ENCODE data around the gene NBEA.

Gene NBEA

GRCh38 chr13:35514801-35515502, 572.9 kb downstream of the NBEA start:
- no peak for TF ChIP-seq CTCF (IDR thresholded peaks at IDR 0.05)

GRCh38 chr13:35518337-35518946, 576.4 kb downstream of the NBEA start:
- TF ChIP-seq CTCF (IDR thresholded peaks at IDR 0.05), result no peak

GRCh38 chr13:35524171-35524570, 582.1 kb downstream of the NBEA start:
- no peak for TF ChIP-seq CTCF (IDR thresholded peaks at IDR 0.05)

GRCh38 chr13:35526577-35526976, 584.5 kb downstream of the NBEA start:
- no peak for TF ChIP-seq CTCF (IDR thresholded peaks at IDR 0.05)

GRCh38 chr13:35527451-35527850, 585.4 kb downstream of the NBEA start:
- no peak for TF ChIP-seq CTCF (IDR thresholded peaks at IDR 0.05)

GRCh38 chr13:35530147-35530546, 588.1 kb downstream of the NBEA start:
- no peak for TF ChIP-seq CTCF (IDR thresholded peaks at IDR 0.05)

GRCh38 chr13:35530581-35530980, 588.5 kb downstream of the NBEA start:
- TF ChIP-seq CTCF (IDR thresholded peaks at IDR 0.05), result no peak

All from LNCAP (cell line).